ENCODE data around the gene MTFR2. TPM values are rescaled to one million over a fixed set of nuclear protein-coding genes. Genes with fewer than 3 reads are reported as not detected.
A peak's percentile ranks its signal among the peaks of the same experiment; 100 is the strongest.

Gene MTFR2
- polyA plus RNA-seq, 1 experiment: 5.5 TPM

DNA sequence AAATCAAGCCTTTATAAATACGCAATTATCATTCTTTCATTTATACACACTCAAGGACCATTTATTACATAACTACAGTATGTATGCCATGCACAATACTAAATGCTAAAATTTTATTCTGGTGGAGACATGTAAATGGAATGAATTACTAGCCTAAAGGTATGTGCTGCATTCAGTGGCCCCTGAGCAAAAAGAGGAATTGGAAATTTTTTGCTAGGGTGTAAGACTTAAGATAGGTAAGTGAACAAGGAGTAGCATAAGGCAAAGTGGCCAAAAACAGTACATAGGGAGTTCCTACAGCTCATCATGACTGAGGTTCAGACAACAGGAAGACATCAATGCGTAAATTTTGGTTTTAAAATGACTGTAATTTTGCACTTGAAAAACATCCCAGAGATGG, 2.3 kb upstream of the MTFR2 start:
- POLR2A ChIA-PET: no interaction called here
- TF ChIP-seq, protein P1, sequence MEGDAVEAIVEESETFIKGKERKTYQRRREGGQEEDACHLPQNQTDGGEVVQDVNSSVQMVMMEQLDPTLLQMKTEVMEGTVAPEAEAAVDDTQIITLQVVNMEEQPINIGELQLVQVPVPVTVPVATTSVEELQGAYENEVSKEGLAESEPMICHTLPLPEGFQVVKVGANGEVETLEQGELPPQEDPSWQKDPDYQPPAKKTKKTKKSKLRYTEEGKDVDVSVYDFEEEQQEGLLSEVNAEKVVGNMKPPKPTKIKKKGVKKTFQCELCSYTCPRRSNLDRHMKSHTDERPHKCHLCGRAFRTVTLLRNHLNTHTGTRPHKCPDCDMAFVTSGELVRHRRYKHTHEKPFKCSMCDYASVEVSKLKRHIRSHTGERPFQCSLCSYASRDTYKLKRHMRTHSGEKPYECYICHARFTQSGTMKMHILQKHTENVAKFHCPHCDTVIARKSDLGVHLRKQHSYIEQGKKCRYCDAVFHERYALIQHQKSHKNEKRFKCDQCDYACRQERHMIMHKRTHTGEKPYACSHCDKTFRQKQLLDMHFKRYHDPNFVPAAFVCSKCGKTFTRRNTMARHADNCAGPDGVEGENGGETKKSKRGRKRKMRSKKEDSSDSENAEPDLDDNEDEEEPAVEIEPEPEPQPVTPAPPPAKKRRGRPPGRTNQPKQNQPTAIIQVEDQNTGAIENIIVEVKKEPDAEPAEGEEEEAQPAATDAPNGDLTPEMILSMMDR (IDR thresholded peaks at IDR 0.05; ENCODE audit: insufficient read depth, low read depth, low read length): no peak
- no peak for DNase-seq (ENCODE audit: low read depth)
- CTCF ChIA-PET: interaction anchor here (1.2 to 1.7 kb wide), 4 partner anchors 11 to 205 kb away, joined by 3 read pairs; partner anchors contain the start of gene BCLAF1
- Histone ChIP-seq H3K27me3 (ENCODE audit: control insufficient read depth, insufficient read depth, low read length) (no peaks in the 10 kb centered on the region), H3K36me3 (ENCODE audit: control insufficient read depth, insufficient read depth, low read length) (no peaks in the 10 kb centered on the region; the same call in 1 of the 2 replicates), H3K4me3 (ENCODE audit: low read depth, low read length) (no peak overlapping the region)

- DNase-seq (ENCODE audit: low read depth): no peak
- POLR2A ChIA-PET: interaction anchor here (0.6 kb wide), 1 partner anchor 345 kb away, joined by 3 read pairs; no protein-coding TSS in a partner anchor
- no peaks in the 10 kb centered on the region for H3K27me3 ChIP-seq (ENCODE audit: control insufficient read depth, insufficient read depth, low read length)
- TF ChIP-seq, protein P1 (IDR thresholded peaks at IDR 0.05; ENCODE audit: insufficient read depth, low read depth, low read length): no peak
- H3K4me3 ChIP-seq (ENCODE audit: low read depth, low read length): no peak overlapping the region
- CTCF ChIA-PET: interaction anchor here (0.6 to 2.5 kb wide), 6 partner anchors 25 to 816 kb away, joined by 3 to 10 read pairs (median 3); partner anchors contain the start of gene BCLAF1
- H3K36me3 ChIP-seq (ENCODE audit: control insufficient read depth, insufficient read depth, low read length): no peaks in the 10 kb centered on the region; the same call in 1 of the 2 replicates
These were observed 1.3 kb upstream of the MTFR2 start for GRCh38 chr6:136251394-136251793.

- DNase-seq (ENCODE audit: low read depth): no peak
- CTCF ChIA-PET: interaction anchor here (0.6 to 2.5 kb wide), 3 partner anchors 24 to 715 kb away, joined by 3 to 10 read pairs (median 6); no protein-coding TSS in a partner anchor
- POLR2A ChIA-PET: interaction anchor here (0.5 to 0.7 kb wide), 4 partner anchors 39 to 712 kb away, joined by 3 to 9 read pairs (median 3); partner anchors contain the start of gene BCLAF1
- TF ChIP-seq, protein P1 (IDR thresholded peaks at IDR 0.05; ENCODE audit: insufficient read depth, low read depth, low read length): no peak
- Histone ChIP-seq H3K4me3 (ENCODE audit: low read depth, low read length) (peak overlapping the region; percentile 60), H3K27me3 (ENCODE audit: control insufficient read depth, insufficient read depth, low read length) (no peaks in the 10 kb centered on the region), H3K36me3 (ENCODE audit: control insufficient read depth, insufficient read depth, low read length) (no peaks in the 10 kb centered on the region)
These were observed 536 bp upstream of the MTFR2 start for GRCh38 chr6:136250686-136251008.

GRCh38 chr6:136249336-136249735, 775 bp downstream of the MTFR2 start:
- Histone ChIP-seq H3K36me3 (ENCODE audit: control insufficient read depth, insufficient read depth, low read length) (no peaks in the 10 kb centered on the region), H3K4me3 (ENCODE audit: low read depth, low read length) (peak overlapping the region; percentile 60), H3K27me3 (ENCODE audit: control insufficient read depth, insufficient read depth, low read length) (no peaks in the 10 kb centered on the region)
- ChIA-PET POLR2A (no interaction called here), CTCF (interaction anchor here (1.2 to 2.5 kb wide), 2 partner anchors 23 to 543 kb away, joined by 3 to 10 read pairs; partner anchors contain the start of gene MAP3K5)
- DNase-seq (ENCODE audit: low read depth): no peak
- TF ChIP-seq, protein P1 (IDR thresholded peaks at IDR 0.05; ENCODE audit: insufficient read depth, low read depth, low read length): no peak

- no peak overlapping the region for H3K4me3 ChIP-seq (ENCODE audit: low read depth, low read length)
- TF ChIP-seq, protein P1 (IDR thresholded peaks at IDR 0.05; ENCODE audit: insufficient read depth, low read depth, low read length): no peak
- POLR2A ChIA-PET: no interaction called here
- no peaks in the 10 kb centered on the region for H3K36me3 ChIP-seq (ENCODE audit: control insufficient read depth, insufficient read depth, low read length)
- CTCF ChIA-PET: interaction anchor here (0.7 to 3.6 kb wide), 3 partner anchors 18 to 707 kb away, joined by 3 to 14 read pairs (median 4); no protein-coding TSS in a partner anchor
- DNase-seq (ENCODE audit: low read depth): peak; percentile 9
- H3K27me3 ChIP-seq (ENCODE audit: control insufficient read depth, insufficient read depth, low read length): no peaks in the 10 kb centered on the region
These were observed 6.0 kb downstream of the MTFR2 start for GRCh38 chr6:136244061-136244616.

All from BJ (cell line).